ENCODE data around the gene SH3D19.

Gene SH3D19

GRCh38 chr4:151226004-151226932 lies 99.1 kb downstream of the SH3D19 start:
- peak; percentile 60 for DNase-seq

DNA sequence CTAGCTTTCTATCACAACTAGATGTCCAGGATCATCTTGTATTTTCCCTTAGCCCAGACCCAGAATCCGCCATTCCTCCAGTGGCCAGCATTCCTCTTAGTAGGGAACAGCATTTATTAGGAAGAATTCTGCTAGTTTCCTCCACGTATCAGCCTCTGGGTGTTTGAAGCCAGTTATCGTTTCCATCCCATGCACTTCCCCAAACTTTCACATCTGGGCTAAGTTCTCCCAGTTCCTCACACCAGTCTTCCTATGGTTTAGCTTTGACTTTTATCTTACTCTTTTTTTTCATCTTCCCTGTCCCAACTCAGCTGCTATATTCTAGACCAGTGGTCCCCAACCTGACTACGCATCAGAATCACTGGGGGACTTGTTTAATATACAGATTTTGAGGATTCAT lies 101.9 kb downstream of the SH3D19 start:
- no peak for DNase-seq

DNA sequence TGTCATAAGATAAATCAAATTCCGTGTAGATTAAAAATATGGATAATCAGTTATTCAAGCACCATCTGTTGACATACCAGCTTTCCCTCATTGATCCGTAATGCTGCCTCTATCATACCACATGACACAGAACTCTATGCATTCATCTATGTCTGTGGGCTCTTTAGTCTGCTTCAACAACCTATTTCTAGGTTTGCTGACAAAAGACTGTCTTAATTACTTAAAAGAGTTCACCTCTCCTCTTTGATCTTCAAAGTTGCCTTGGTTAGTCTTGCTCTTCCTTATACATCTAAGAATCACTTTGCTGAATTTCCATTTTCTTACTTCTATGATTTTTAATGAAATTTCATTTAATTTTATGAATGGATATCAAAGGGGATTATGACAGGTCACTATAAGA lies 105.5 kb downstream of the SH3D19 start:
- no peak for DNase-seq

GRCh38 chr4:151219091-151219490 lies 106.3 kb downstream of the SH3D19 start:
- no peak for DNase-seq

DNA sequence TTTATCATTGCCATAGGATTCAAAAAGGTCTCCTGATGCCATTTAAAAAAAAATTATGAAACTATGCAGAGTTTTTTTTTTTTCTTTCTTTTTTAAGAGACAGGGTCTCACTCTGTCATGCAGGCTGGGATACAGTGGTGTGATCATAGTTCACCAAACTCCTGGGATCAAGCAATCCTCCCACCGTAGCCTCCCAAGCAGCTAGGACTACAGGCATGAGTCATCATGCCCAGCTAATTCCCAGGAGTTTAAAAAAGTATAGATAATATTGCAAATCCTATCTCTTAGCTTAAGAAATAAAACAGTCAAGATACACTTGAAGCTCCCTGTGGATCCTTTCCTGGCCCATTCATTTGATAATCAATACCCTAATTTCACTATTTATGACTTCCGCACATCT lies 107.1 kb downstream of the SH3D19 start:
- DNase-seq, result peak; percentile 42

DNA sequence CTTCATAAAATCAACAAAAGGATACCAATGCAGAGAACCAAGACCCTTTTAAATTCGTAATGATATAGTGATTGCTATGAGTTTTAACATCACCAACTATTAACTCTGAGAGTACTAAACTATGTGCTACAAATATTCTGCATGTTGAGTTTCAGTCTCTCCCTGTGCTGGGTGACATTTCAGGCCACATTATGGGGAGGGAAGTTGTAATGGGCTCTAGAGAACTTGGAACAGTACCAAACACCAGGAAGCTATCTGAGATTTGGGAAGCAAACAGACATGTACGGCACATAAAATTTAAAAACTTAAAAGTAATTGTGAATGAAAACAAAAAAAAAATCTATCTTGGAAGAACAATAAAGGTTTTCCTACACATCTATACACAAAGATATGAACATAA lies 108.1 kb downstream of the SH3D19 start:
- no peak for DNase-seq

GRCh38 chr4:151215295-151215694 lies 110.1 kb downstream of the SH3D19 start:
- DNase-seq, result no peak

GRCh38 chr4:151207868-151208267 lies 117.5 kb downstream of the SH3D19 start:
- no peak for DNase-seq

GRCh38 chr4:151207186-151207585 lies 118.2 kb downstream of the SH3D19 start:
- no peak for DNase-seq

- DNase-seq, result no peak
Observed at GRCh38 chr4:151206241-151207005, 119.0 kb downstream of the SH3D19 start.

DNA sequence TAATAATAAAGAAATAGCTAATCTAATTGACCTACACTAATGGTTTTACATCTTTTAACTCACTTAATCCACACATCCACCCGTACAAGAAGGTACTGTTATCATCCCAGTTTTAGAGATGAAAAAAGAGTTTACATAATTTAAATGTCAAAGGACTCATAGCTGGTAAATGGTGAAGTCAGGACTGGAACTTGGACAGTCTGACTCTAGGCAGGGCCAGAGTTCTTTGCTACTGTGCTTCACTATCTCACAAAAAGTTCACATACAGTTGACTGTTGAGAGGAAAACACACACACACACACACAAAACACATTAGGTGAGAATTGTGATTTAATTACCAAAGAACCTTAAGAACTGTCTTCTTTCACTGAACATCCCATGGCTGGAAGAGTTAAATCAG lies 119.7 kb downstream of the SH3D19 start:
- DNase-seq, result no peak

DNA sequence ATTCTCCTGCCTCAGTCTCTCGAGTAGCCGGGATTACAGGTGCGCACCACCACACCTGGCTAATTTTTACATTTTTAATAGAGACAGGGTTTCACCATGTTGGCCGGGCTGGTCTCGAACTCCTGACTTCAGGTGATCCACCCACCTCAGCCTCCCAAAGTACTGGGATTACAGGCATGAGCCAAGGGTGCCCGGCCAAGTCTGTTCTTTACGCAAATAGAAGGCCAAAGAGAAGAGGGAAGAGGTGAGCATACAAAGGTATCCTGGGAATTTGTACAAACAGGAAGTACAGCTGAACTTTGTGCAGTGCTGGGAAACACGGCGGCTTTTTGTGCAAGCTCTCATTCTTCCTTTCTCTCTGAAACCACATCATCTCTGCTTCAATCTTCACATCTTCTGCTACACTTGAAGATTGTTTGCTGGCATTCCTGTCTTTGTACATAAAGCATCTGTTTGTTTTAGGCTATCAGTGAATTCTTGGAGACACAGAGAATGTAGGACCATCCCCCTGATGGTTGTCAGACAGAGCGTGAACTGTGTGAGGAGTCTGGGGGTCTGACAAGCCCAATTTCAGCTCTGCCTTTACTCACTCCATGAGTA lies 120.4 kb downstream of the SH3D19 start:
- no peak for DNase-seq

- DNase-seq, result peak; percentile 20
Observed at GRCh38 chr4:151202851-151203455, 122.5 kb downstream of the SH3D19 start.

GRCh38 chr4:151202381-151202780 lies 123.0 kb downstream of the SH3D19 start:
- no peak for DNase-seq

DNA sequence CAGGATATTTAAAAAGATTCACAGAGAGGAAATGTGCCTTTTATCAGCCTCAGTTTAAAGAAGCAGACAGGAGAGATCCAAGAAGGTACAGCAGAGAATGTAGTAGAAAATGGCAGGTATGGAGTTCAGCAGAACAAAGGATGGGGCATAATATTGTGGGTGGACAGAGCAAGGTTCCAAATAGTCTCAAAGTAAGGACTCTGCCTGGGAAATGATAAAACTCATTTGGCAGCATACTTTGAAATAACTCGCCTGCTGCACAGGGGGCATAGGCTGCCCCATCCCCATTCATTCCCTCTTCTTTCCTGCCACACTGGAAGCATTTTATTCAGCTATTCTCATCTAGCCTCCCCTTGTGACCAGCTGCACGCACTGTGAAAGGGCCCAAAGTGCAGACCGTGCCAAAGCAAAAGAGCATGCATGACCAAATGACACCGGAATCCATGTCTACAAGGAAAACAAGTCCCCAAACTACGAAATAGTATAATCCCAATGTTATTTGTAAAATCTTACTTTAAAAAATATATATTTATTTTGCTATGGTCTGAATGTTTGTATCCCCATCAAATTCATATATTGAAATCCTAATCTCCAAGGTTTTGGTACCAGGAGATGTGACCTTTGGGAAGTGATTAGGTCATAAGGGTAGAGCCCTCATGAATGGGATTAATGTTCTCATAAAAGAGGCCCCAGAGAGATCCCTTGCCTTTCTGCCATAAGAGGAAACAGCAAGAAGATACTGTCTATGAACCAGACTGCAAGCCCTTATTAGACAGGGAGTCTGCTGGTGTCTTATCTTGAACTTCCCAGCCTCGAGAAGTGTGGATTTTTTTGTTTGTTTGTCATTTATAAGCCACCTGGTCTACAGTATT lies 125.8 kb downstream of the SH3D19 start:
- DNase-seq, result no peak

DNA sequence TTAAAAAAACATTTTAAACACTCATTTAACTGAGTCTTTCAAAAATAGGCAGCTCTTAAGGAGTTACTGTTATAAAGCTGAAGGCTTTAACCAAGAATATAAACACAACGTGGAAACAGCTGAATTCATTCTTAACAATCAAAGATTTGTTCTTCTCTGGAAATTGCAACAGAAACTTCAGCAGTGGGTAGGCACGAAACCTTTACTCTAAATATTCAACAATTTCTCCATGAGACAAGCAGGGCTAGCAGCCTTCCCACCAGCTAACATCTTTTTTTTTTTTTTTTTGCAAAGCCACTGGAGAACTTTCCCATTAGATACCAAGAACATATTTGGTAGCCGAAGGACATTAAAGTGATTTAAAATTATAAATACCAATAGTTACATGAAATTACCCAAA lies 126.7 kb downstream of the SH3D19 start:
- no peak for DNase-seq

- no peak for DNase-seq
Observed at GRCh38 chr4:151197247-151197646, 128.2 kb downstream of the SH3D19 start.

DNA sequence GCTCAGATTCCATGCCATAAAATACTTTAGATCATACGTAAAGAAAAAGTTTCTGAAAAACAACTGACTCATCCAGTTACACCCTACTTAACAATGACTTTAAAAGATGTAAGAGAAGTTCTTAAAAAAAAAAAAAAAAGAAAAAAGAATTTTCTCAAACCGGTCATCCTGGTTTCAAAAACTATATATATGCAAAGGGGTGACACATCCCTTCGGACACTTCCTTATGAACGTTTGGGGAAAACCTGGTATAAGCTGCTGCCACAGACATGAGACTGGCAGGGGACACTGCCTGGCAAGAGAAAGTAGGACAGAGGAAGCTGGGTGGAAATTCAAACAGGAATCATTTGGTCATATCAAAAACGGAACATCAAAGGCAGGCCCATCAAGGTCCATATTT lies 129.6 kb downstream of the SH3D19 start:
- no peak for DNase-seq

DNA sequence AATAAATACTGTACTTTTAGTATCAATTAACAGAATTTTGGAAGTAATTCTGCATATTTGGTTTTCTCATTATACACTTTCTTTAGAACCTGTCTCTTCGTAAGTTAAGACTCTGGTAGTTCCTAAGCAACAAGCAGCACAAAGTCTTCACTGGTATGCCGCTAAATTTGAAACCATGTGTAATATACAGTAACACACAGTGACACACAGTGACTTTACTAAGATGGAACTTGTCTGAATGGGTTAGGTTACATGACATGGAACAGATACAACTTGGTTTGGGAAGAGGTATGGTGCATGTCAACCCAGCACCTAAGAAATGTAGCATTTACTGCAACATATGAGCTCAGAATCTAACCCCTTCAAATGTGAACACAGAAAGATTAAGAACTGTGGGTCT lies 132.0 kb downstream of the SH3D19 start:
- no peak for DNase-seq

DNA sequence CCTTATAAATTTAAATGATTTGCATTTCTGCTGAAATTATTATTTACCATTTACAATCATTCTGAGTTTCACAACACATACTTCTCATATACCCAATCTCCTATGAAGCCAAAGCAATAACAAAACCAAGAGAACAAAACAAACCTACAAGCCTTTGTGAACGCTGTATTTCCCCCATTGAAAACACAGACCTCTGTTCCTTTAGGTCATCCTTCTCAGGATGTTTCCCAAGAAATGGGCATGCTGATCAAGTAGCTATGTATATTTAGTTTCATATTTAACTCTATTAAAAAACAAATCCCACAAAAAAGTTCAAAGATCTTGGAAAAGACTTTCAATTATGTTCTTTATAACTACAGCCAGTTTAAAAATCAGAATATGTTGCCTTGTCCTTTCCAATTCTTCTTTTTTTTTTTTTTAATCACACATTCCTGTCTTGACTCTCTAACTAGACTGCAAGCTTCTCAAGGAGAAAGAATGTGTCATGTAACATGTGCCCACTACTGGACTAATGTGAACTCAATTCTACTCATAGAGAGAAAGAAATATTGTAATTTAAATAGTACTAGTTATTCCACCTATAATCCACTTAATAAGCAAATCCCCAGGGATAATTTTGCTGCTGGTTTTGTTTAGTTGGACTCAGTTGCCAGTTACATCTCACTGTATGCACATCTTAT lies 132.7 kb downstream of the SH3D19 start:
- DNase-seq, result no peak
